HepG2 (cell line): ENCODE data around the gene IL2RA. TPM values are rescaled to one million over a fixed set of nuclear protein-coding genes. Genes with fewer than 3 reads are reported as not detected.

ENCODE experiments used
- ATAC-seq: fragments of 200-7000 bp; cut with Tn5 transposase; 3 replicates; pipeline ENCODE4 v1.9.1; 2020; ENCODE audit warnings: mild to moderate bottlenecking, moderate library complexity
- BruUV-seq: library from RNA; stranded (reverse); fragments of 400-500 nt; replicated peaks from 2 replicates; lab custom pipeline; 2021; lab: Mats Ljungman, UMichigan
- CTCF ChIA-PET: fragments of 300-600 bp; formaldehyde crosslinking; extraction: SDS; loops from one replicate; lab custom pipeline; 2021; ENCODE audit warnings: low total read pairs, inconsistent platforms, low intra/inter-chr PET ratio; lab: Yijun Ruan, JAX
- POLR2A ChIA-PET: fragments of 350-600 bp; sonication (Branson Sonifier 250); formaldehyde crosslinking; loops from one replicate; lab custom pipeline; 2020; ENCODE audit warnings: antibody characterized with exemption, inconsistent platforms; lab: Yijun Ruan, JAX
- DNase-seq: peaks from one replicate; pipeline ENCODE4 v3.0.0-alpha.2; 2015; ENCODE audit warnings: low spot score
- FAIRE-seq: peaks from 3 replicates; lab custom pipeline; 2011; peaks lifted over from hg19 to GRCh38; lab: Jason Lieb, UNC
- H2AFZ ChIP-seq: one replicate; pipeline ENCODE4 v1.6.1; 2011; ENCODE audit warnings: low read length, inconsistent platforms
- H3K27ac ChIP-seq: fragments of 300-600 bp; 3 replicates; pipeline ENCODE4 v1.8.0; 2011; ENCODE audit warnings: mixed run types, mild to moderate bottlenecking, mixed read lengths, low read length, inconsistent platforms; ENCODE audit not compliant: insufficient read depth; ENCODE audit errors: extremely low read length
- H3K27me3 ChIP-seq, 2 experiments: fragments of 200-600 bp in 1 of 2; 2 replicates in 1 of 2; 3 replicates in 1 of 2; pipeline versions ENCODE4 v1.6.0 to v1.8.0; 2011; ENCODE audit warnings: low read length in 2 of 2, mild to moderate bottlenecking in 2 of 2, moderate library complexity in 2 of 2, inconsistent platforms in 1 of 2; ENCODE audit not compliant: insufficient read depth in 2 of 2, control insufficient read depth in 1 of 2
- H3K36me3 ChIP-seq, 2 experiments: fragments of 200-600 bp in 1 of 2; replicated peaks in 1 of 2; 2 replicates in 1 of 2; 3 replicates in 1 of 2; pipeline versions ENCODE4 v1.5.1 to v1.8.0; 2011; ENCODE audit warnings: low read length in 2 of 2, inconsistent platforms in 1 of 2; ENCODE audit not compliant: insufficient read depth in 2 of 2, control insufficient read depth in 1 of 2
- H3K4me1 ChIP-seq: 2 replicates; pipeline ENCODE4 v1.5.1; 2012; ENCODE audit warnings: low read length, inconsistent platforms; ENCODE audit not compliant: insufficient read depth
- H3K4me2 ChIP-seq: 2 replicates; pipeline ENCODE4 v1.6.0; 2011; ENCODE audit warnings: low read depth, low read length, inconsistent platforms
- H3K4me3 ChIP-seq, 3 experiments: fragments of 200-600 bp in 1 of 3; sonication (generic), shearing (Covaris generic) in 1 of 3; replicated peaks in 1 of 3; 2 replicates each; pipeline ENCODE4 v1.5.1; 2011 to 2016; ENCODE audit warnings: low read length in 3 of 3, inconsistent platforms in 2 of 3, low read depth in 2 of 3, mild to moderate bottlenecking in 2 of 3, control low read depth in 1 of 3, mixed read lengths in 1 of 3; ENCODE audit not compliant: insufficient read depth in 1 of 3
- H3K79me2 ChIP-seq: one replicate; pipeline ENCODE4 v1.6.1; 2011; ENCODE audit warnings: low read length, inconsistent platforms; ENCODE audit not compliant: insufficient read depth
- H3K9ac ChIP-seq: 2 replicates; pipeline ENCODE4 v1.6.0; 2011; ENCODE audit warnings: mild to moderate bottlenecking, low read depth, low read length, inconsistent platforms; ENCODE audit not compliant: insufficient read depth
- H3K9me3 ChIP-seq: 2 replicates; pipeline ENCODE4 v1.5.1; 2012; ENCODE audit warnings: mild to moderate bottlenecking, low read length
- H4K20me1 ChIP-seq: 2 replicates; pipeline ENCODE4 v1.6.0; 2011; ENCODE audit warnings: inconsistent platforms, mild to moderate bottlenecking, low read length, moderate library complexity; ENCODE audit not compliant: insufficient read depth
- BCL6 ChIP-seq: IDR thresholded peaks from 2 replicates; pipeline ENCODE4 v1.6.1; 2016; ENCODE audit warnings: missing genetic modification reagents, missing compliant biosample characterization
- CREM ChIP-seq, 2 experiments: sonication (generic) in 1 of 2; formaldehyde crosslinking in 1 of 2; IDR thresholded peaks; 2 replicates each; pipeline versions ENCODE4 v1.4.0 to v1.6.1; 2016 to 2020; ENCODE audit warnings: antibody characterized with exemption in 1 of 2, mild to moderate bottlenecking in 1 of 2, missing genetic modification reagents in 1 of 2
- HIVEP1 ChIP-seq: sonication (generic); formaldehyde crosslinking; IDR thresholded peaks from 2 replicates; pipeline ENCODE4 v1.4.0; 2020; ENCODE audit warnings: mild to moderate bottlenecking, missing genetic modification reagents
- JDP2 ChIP-seq: sonication (generic); formaldehyde crosslinking; IDR thresholded peaks from 2 replicates; pipeline ENCODE4 v1.8.1; 2022; ENCODE audit warnings: missing genetic modification reagents, borderline replicate concordance
- MTF1 ChIP-seq: sonication (generic); formaldehyde crosslinking; IDR thresholded peaks from 2 replicates; pipeline ENCODE4 v1.5.0; 2020; ENCODE audit warnings: missing genetic modification reagents
- MYC ChIP-seq: sonication (generic); formaldehyde crosslinking; IDR thresholded peaks from 2 replicates; pipeline ENCODE4 v1.9.0; 2021; ENCODE audit warnings: missing genetic modification reagents, borderline replicate concordance
- NFIB ChIP-seq: sonication (generic); formaldehyde crosslinking; IDR thresholded peaks from 2 replicates; pipeline ENCODE4 v1.9.0; 2021; ENCODE audit warnings: missing genetic modification reagents, mild to moderate bottlenecking, borderline replicate concordance
- POGZ ChIP-seq: sonication (generic); formaldehyde crosslinking; IDR thresholded peaks from 2 replicates; pipeline ENCODE4 v1.4.0; 2020; ENCODE audit warnings: mild to moderate bottlenecking, missing genetic modification reagents
- PRPF4 ChIP-seq: fragments of 200-400 bp; formaldehyde crosslinking; IDR thresholded peaks from 2 replicates; pipeline ENCODE4 v1.6.1; 2016; ENCODE audit warnings: low read length, low read depth; ENCODE audit not compliant: poor library complexity, severe bottlenecking
- TFDP2 ChIP-seq: sonication (generic); formaldehyde crosslinking; IDR thresholded peaks from 2 replicates; pipeline ENCODE4 v1.4.0; 2020; ENCODE audit warnings: missing genetic modification reagents
- UBTF ChIP-seq: sonication (generic); formaldehyde crosslinking; IDR thresholded peaks from 2 replicates; pipeline ENCODE4 v1.4.0; 2020; ENCODE audit warnings: mild to moderate bottlenecking, missing genetic modification reagents
- XBP1 ChIP-seq: sonication (generic); formaldehyde crosslinking; IDR thresholded peaks from 2 replicates; pipeline ENCODE4 v1.5.0; 2020; ENCODE audit warnings: missing genetic modification reagents
- ZNF260 ChIP-seq: sonication (generic); formaldehyde crosslinking; IDR thresholded peaks from 2 replicates; pipeline ENCODE4 v1.4.0; 2020; ENCODE audit warnings: missing genetic modification reagents, low read depth, mild to moderate bottlenecking, borderline replicate concordance
- ZNF496 ChIP-seq: sonication (generic); formaldehyde crosslinking; IDR thresholded peaks from 2 replicates; pipeline ENCODE4 v1.8.1; 2023; ENCODE audit warnings: mild to moderate bottlenecking, moderate library complexity, missing genetic modification reagents; ENCODE audit not compliant: insufficient replicate concordance
- ZNF556 ChIP-seq: sonication (generic); formaldehyde crosslinking; IDR thresholded peaks from 2 replicates; pipeline ENCODE4 v1.4.0; 2020; ENCODE audit warnings: mild to moderate bottlenecking, missing genetic modification reagents, borderline replicate concordance
- ZNF781 ChIP-seq: sonication (generic); formaldehyde crosslinking; IDR thresholded peaks from 2 replicates; pipeline ENCODE4 v1.5.1; 2020; ENCODE audit warnings: borderline replicate concordance, mild to moderate bottlenecking, missing genetic modification reagents; ENCODE audit errors: not compliant biosample characterization
- ZNF839 ChIP-seq: sonication (generic); formaldehyde crosslinking; IDR thresholded peaks from 2 replicates; pipeline ENCODE4 v1.4.0; 2020; ENCODE audit warnings: missing genetic modification reagents, mild to moderate bottlenecking, borderline replicate concordance
- WGBS: methylation state at CpG from one replicate; pipeline ENCODE4 v1.1.6; 2017; ENCODE audit warnings: low lambda C conversion rate; 5-methylcytosine and 5-hydroxymethylcytosine counted together
- in situ Hi-C: cut with HindIII; loops from 2 replicates; pipeline ENCODE4 v1.10.0; 2017; ENCODE audit warnings: low pct_unique_long_range_greater_than_20kb; ENCODE audit not compliant: extremely low pct_ligation_motif_present
- intact Hi-C: fragments of 100-400 bp; cut with micrococcal nuclease; formaldehyde crosslinking; loops from one replicate; pipeline ENCODE4 v1.10.0; 2022; ENCODE audit not compliant: unreplicated experiment
- polyA plus RNA-seq, 8 experiments: library from polyadenylated mRNA; depleted of rRNA in 3 of 8; stranded (reverse) in 7 of 8; unstranded in 1 of 8; fragments of >200 nt; fragmentation: Illumina TruSeq in 4 of 8; extraction: Trizol in 4 of 8; gene quantifications; 2 replicates each; pipeline versions ENCODE4 v1.2.1 to v1.2.3, GENCODE V29; 2011 to 2016; ENCODE audit warnings: low read depth in 4 of 8, missing spikeins in 1 of 8, mixed read lengths in 1 of 8; ENCODE audit not compliant: insufficient read depth in 1 of 8
- total RNA-seq, 5 experiments: library from RNA; depleted of rRNA; stranded (reverse); fragments of >200 nt; fragmentation: Illumina TruSeq; extraction: Trizol; gene quantifications; 2 replicates each; pipeline ENCODE4 v1.2.3, GENCODE V29; 2016; ENCODE audit warnings: low read depth in 1 of 5
- TF ChIP-seq, protein P1 (sequence below): sonication (generic); formaldehyde crosslinking; IDR thresholded peaks from 2 replicates; pipeline ENCODE4; 2020; ENCODE audit warnings: missing genetic modification reagents, mild to moderate bottlenecking, borderline replicate concordance

The IL2RA gene
- total and polyA plus RNA-seq, 2 of the 13 experiments (the other 11 are each of a cell fraction or from before 2014, with no cell fraction given), result not detected

DNA sequence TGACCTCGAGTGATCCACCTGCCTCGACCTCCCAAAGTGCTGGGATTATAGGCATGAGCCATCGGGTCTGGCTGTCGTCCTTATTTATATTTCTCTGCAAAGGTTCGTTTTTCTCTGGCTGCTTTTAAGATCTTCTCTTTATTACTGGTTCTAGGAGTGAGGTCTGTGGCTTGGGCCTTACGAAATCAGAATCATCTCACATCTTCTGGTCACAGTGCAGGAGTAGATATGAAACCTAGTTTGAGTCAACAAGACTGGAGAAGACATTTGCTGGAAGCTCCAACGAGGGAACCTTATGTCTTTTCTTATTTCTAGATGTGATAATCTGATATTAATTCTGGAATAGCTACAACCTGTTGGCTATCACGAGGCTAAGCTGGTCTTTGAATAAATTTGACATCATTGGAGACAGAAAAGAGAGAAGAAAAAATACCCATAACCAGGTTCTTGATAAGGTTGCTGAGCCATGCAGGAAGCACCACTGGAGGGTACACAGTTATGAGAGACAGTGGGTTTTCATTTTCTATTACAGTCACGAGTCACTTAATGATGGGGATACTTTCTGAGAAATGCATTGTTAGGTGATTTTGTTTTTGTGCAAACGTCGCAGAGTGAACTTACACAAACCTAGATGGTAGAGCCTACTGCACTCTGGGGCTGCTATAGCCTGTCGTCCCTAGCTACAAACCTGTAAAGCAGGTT, 59.2 kb downstream of the IL2RA start:
- Histone ChIP-seq H3K9ac (no peak overlapping the region), H2AFZ (no peak overlapping the region)
- no peak for FAIRE-seq
- TF ChIP-seq MTF1 (CRISPR knock-in tag), result no peak
- TF ChIP-seq ZNF496 (CRISPR knock-in tag), result no peak
- no peak for TF ChIP-seq MYC (CRISPR knock-in tag)
- no peak for TF ChIP-seq NFIB
- no peak for TF ChIP-seq HIVEP1 (CRISPR knock-in tag)
- TF ChIP-seq ZNF556 (CRISPR knock-in tag), result no peak
- no peak for TF ChIP-seq PRPF4
- TF ChIP-seq, protein P1, sequence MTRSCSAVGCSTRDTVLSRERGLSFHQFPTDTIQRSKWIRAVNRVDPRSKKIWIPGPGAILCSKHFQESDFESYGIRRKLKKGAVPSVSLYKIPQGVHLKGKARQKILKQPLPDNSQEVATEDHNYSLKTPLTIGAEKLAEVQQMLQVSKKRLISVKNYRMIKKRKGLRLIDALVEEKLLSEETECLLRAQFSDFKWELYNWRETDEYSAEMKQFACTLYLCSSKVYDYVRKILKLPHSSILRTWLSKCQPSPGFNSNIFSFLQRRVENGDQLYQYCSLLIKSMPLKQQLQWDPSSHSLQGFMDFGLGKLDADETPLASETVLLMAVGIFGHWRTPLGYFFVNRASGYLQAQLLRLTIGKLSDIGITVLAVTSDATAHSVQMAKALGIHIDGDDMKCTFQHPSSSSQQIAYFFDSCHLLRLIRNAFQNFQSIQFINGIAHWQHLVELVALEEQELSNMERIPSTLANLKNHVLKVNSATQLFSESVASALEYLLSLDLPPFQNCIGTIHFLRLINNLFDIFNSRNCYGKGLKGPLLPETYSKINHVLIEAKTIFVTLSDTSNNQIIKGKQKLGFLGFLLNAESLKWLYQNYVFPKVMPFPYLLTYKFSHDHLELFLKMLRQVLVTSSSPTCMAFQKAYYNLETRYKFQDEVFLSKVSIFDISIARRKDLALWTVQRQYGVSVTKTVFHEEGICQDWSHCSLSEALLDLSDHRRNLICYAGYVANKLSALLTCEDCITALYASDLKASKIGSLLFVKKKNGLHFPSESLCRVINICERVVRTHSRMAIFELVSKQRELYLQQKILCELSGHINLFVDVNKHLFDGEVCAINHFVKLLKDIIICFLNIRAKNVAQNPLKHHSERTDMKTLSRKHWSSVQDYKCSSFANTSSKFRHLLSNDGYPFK (CRISPR knock-in tag), result no peak
- no peak for TF ChIP-seq JDP2 (CRISPR knock-in tag)
- no peak for TF ChIP-seq TFDP2
- TF ChIP-seq UBTF (CRISPR knock-in tag), result no peak
- TF ChIP-seq ZNF260 (CRISPR knock-in tag), result no peak
- TF ChIP-seq ZNF839 (CRISPR knock-in tag), result no peak
- no peak for TF ChIP-seq XBP1 (CRISPR knock-in tag)
- TF ChIP-seq POGZ (CRISPR knock-in tag), result no peak
- TF ChIP-seq CREM (IDR thresholded peaks at IDR 0.05), result no peak
- TF ChIP-seq CREM (CRISPR knock-in tag; IDR thresholded peaks at IDR 0.05), result no peak
- no peak for TF ChIP-seq ZNF781 (CRISPR knock-in tag)
- TF ChIP-seq BCL6, result no peak

More for the DNA sequence above, 59.2 kb downstream of the IL2RA start:
- DNase-seq (no peak), ATAC-seq (no peak)
- Histone ChIP-seq H3K27me3 (peaks cover 4 to 40% of the 10 kb centered on the region in 2 experiments), H3K4me2 (no peak overlapping the region), H3K4me1 (no peaks in the 10 kb centered on the region), H3K9me3 (no peaks in the 10 kb centered on the region), H3K27ac (no peak overlapping the region), H3K4me3 (no peak overlapping the region), H4K20me1 (no peaks in the 10 kb centered on the region), H3K79me2 (no peaks in the 10 kb centered on the region), H3K36me3 (no peaks in the 10 kb centered on the region)
- intact Hi-C loops, result no loop called here
- 11% methylated on average over 12 of the region's 12 CpGs for WGBS
- ChIA-PET POLR2A (no interaction called here), CTCF (no interaction called here)
- BruUV-seq, result no TSS peak
- in situ Hi-C loops, result no loop called here
